Measurements from ENCODE around the gene PDSS1.

The PDSS1 gene

GRCh38 chr10:26698909-26699308 lies 1.4 kb downstream of the PDSS1 start:
- no peak for DNase-seq (ENCODE audit: low read depth in 2 of 2, low spot score in 1 of 2)

- DNase-seq (ENCODE audit: low read depth in 2 of 2, low spot score in 1 of 2): no peak
These were observed 2.1 kb downstream of the PDSS1 start for GRCh38 chr10:26699631-26700030.

DNA sequence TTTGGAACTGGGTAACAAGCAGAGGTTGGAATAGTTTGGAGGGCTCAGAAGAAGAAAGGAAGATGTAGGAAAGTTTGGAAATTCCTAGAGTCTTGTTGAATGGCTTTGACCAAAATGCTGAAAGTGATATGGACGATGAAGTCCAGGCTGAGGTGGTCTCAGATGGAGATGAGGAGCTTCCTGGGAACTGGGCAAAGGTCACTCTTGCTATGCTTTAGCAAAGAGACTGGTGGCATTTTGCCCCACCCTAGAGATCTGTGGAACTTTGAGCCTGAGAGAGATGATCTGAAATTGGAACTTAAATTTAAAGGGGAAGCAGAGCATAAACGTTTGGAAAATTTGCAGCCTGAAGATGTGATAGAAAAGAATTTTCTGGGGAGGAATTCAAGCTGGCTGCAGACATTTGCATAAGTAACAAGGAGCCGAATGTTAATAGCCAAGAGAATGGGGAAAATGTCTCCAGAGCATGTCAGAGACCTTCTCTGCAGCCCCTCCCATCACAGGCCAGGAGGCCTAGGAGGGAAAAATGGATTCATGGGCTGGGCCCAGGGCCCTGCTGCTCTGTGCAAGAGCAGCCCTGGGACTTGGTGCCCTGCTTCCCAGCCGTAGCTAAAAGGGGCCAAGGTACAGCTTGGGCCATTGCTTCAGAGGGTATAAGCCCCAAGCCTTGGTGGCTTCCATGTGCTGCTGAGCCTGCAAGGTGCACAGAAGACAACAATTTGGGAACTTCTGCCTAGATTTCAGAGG lies 3.6 kb downstream of the PDSS1 start:
- DNase-seq (ENCODE audit: low read depth in 2 of 2, low spot score in 1 of 2): no peak

DNA sequence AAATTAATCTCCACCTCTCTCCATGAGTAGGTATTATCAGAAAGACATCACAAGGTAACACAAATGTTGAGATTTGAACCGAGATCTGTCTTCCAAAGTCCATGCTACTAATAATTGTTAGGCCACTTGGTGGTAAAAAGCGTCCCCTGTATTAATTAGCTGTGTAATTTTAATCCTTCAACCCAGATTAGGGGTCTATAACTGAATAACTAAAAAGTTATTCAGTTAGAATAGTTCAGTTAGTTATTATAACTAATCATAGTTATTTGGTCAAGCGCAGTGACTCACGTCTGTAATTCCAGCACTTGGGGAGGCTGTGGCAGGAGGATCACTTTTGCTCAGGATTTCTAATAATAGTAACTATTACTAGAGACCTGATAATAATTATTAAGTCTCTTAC lies 5.6 kb downstream of the PDSS1 start:
- DNase-seq (ENCODE audit: low read depth in 2 of 2, low spot score in 1 of 2): no peak

DNA sequence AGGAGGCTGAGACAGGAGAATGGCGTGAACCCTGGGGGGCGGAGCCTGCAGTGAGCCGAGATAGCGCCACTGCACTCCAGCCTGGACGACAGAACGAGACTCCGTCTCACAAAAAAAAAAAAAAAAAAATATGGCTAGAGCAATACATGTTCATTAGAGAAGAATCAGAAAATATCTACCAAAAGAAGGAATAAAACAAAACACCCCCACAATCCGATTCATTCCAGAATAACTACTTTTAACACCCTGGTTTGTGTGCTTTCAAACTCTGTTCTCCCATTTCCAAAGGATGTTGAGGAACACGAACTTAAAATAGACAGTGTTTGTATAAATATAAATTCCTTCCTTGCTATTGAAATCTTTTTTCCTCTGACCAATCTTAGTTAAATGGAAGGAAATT lies 6.5 kb downstream of the PDSS1 start:
- DNase-seq (ENCODE audit: low read depth in 2 of 2, low spot score in 1 of 2): no peak

- DNase-seq (ENCODE audit: low read depth in 2 of 2, low spot score in 1 of 2): no peak
These were observed 8.7 kb downstream of the PDSS1 start for GRCh38 chr10:26706206-26706605.

DNA sequence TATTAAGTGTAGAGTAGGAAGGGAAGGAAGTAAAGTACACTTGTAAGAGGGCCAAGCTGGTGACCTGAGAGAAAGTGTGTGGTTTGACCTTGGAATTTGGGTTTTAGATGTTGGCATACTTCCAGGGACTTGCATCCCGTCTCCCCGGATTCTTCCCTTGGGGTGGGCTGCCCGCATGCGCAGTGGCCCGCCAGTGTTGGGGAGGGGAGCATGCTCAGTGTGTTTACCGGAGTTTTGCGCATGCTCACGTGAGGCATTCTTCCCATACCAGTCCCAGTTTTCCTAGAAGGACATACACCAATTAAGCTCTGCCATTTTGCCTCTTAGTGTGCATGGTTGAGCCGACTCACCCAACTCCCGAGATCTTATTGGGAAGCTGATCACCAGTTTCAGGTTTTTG lies 9.4 kb downstream of the PDSS1 start:
- DNase-seq (ENCODE audit: low read depth in 2 of 2, low spot score in 1 of 2): no peak

- DNase-seq (ENCODE audit: low read depth in 2 of 2, low spot score in 1 of 2): no peak
These were observed 13.8 kb downstream of the PDSS1 start for GRCh38 chr10:26711324-26711723.

- no peak for DNase-seq (ENCODE audit: low read depth in 2 of 2, low spot score in 1 of 2)
These were observed 17.1 kb downstream of the PDSS1 start for GRCh38 chr10:26714415-26715136.

DNA sequence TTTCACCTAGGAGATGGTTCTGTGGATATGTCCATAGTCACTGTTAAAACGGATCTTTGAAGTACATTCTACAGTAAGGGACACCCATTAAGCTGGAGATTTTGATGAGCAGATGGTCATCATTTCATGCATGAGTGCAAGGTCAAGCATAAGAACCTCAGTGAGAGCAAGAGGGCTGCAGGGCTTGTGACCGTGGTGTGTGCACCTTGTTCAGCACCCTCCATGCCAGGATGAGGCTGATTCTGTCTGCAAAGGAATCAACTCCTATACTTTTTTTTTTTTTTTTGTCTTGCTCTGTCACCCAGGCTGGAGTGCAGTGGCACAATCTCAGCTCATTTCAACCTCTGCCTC lies 17.6 kb downstream of the PDSS1 start:
- no peak for DNase-seq (ENCODE audit: low read depth in 2 of 2, low spot score in 1 of 2)

DNA sequence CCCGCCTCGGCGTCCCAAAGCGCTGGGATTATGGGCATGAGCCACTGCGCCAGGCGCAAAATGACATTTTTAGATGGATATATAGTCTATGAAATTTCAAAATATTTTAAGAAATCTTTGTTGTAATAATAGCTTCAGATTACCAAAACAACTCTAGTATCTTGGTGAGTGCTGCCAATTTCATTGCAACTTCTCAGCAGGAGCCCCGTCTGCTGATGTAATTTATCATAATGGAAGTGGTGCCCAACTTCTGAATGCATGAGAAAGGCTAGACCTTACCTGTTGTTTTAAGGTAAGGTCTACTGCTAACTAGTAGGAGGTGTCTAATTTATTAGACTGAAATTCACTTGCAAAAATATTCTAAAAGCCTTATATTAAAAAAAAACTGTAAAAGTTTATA lies 20.0 kb downstream of the PDSS1 start:
- DNase-seq (ENCODE audit: low read depth in 2 of 2, low spot score in 1 of 2): no peak

DNA sequence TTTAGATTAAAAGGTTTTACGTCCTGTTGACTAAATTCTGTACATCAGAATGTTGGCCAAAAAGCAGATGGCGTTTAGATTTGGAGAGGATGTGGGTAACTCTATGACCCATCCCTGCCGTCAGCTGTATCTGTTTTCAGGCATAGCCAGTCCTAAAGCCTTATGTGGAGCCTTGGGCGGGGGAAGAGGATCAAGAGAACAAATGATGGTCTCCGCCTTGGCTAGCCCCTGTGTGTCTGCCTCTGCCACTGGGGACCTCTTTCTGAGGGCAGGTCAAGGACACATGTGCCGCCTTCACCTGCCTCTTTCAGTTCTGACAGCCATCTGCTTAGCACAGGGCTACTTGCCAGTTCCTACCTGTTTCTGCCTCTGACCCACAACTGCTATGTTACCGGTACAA lies 24.1 kb downstream of the PDSS1 start:
- DNase-seq (ENCODE audit: low read depth in 2 of 2, low spot score in 1 of 2): no peak

GRCh38 chr10:26723016-26723415 lies 25.5 kb downstream of the PDSS1 start:
- no peak for DNase-seq (ENCODE audit: low read depth in 2 of 2, low spot score in 1 of 2)

DNA sequence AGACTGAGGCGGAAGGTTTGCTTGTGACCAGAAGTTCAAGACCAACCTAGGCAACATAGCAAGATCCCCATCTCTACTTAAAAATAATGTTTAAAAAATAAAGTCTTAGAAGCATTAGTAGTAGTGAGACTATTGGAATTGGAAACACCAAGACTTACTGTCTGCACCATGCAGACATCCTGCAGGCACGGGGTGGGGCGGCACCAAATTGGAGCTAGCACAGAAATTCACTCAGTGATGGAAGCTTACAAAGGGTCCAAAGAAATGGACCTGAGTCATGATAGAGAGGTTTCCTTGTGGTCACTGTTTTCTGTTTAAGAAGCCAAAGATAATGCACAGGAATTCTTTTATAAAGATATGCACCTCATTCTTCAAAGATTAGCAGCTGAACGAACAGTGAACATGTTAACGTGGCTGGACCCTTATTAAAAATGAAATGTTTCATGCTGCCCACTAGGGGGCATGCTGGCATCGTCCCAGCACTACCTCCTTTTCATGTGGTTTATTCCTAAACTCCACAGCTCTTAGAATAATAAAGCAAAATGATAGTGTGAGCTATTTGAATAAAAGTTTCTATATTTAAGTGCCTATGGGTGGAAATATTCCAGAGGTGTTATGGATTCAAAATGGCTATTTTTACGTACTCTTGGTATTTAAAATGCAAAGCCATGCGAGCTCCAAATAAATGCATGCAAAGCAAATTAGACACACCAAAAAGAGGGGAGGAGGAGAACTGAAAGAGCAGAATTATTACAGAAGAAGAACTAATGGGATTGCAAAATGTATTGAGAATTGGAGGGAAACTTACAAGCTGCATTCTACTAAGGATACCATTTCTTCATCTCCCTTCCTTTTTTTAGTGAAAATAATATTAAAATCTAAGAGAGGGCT lies 28.6 kb downstream of the PDSS1 start:
- DNase-seq (ENCODE audit: low read depth in 2 of 2, low spot score in 1 of 2): peak in 1 of 2 donors; percentile 13

DNA sequence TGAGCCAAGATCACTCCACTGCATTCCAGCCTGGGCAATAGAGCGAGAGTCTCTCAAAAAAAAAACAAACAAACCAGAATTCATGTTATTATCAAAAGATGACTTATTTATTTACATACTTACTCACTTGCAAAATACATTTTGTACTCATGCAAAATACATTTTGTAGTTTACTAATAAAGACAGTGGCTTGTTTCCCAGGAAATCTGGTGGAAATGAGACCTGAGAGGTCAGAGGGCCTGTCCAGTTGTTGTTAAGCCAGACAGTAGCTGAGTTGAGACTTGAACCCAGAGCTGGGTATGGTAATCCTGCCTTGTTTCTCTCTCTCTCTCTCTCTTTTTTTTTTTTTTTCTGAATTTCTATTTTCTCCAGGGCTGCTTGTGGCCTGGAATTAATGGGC lies 29.5 kb downstream of the PDSS1 start:
- DNase-seq (ENCODE audit: low read depth in 2 of 2, low spot score in 1 of 2): no peak

DNA sequence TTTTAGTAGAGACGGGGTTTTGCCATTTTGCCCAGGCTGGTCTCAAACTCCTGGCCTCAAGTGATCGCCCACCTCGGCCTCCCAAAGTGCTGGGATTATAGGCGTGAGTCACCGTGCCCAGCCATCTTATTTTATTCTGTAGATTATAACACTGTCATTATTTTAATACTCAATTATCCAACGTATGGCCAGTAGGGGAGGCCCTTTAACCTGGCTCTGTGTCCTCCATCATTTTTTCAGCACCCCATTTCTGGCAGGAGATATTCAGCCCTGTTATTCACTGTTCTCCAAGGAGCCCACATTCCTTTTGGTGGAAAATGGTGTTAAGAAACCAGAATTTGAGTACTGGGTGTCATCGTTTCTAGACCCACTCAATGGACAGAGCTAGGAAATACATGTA lies 31.5 kb downstream of the PDSS1 start:
- DNase-seq (ENCODE audit: low read depth in 2 of 2, low spot score in 1 of 2): no peak

DNA sequence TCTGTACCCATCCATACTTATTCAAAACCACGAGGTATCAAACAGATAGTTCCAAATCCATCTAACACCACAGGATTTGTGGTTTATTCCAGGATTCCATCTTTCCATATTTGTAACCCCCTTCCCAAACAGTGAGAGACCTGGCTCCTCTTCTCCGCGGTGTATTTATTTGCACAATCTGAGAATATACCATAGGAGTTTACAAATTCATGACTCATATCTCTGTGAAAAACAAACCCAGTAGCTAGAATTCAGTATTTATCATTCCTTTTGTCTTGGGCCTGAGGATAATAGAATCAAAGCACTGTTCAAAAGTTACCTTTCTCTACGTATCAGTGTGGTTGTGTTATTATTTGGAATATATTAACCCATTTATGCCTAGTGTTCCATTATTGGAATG lies 31.9 kb downstream of the PDSS1 start:
- DNase-seq (ENCODE audit: low read depth in 2 of 2, low spot score in 1 of 2): no peak

DNA sequence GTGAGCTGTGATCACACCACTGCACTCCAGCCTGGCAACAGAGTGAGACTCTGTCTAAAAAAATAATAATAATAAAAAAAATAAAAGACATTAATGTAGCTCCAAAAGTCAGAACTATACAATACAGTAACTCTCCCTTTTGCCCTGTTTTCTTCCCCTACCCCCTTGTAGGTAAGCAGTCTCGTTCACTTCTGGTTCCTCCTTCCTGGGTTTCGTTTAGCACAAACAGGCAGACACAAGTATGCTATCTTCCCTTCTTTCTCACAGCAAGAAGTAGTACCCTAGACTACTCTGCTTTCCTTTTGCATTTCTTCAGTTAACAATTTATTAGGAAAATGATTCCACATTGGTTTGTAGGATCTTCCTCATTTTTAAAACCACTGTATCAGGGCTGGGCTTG lies 33.1 kb downstream of the PDSS1 start:
- DNase-seq (ENCODE audit: low read depth in 2 of 2, low spot score in 1 of 2): no peak

DNA sequence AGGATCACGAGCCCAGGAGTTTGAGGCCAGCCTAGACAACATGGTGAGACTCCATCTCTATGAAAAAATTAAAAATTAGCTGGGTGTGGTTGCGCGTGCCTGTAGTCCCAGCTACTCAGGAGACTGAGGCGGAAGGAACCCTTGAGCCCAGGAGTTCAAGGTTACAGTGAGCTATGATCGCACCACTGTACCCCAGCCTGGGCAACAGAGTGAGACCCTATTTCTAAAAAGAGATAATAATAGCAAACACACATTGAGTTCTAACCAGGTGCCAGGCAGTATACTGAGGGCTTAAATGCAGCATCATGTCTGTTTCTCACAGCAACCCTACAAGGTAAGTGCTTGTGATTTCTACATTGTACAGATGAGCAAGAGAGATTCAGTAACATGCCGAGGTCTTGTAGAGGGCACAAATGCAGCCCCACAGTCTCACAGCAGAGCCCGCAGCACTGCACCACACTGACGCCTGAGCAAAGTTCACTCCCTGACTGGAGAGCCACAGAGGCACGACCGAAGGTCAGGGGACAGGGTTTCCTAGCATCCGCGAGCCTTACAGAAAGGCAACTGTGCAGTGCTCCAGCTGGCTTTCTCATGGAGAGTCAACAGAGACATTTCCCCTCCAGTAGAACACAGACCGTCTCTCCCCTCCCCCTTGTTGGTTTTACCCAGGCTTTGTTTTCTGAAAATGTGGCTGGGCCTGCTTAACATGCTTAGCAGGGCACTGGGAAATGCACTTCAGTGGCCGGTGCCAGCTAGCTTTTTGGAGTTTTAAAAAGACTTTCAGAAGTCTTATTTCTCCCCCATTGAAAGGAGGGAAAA lies 36.5 kb downstream of the PDSS1 start:
- DNase-seq (ENCODE audit: low read depth in 2 of 2, low spot score in 1 of 2): no peak

DNA sequence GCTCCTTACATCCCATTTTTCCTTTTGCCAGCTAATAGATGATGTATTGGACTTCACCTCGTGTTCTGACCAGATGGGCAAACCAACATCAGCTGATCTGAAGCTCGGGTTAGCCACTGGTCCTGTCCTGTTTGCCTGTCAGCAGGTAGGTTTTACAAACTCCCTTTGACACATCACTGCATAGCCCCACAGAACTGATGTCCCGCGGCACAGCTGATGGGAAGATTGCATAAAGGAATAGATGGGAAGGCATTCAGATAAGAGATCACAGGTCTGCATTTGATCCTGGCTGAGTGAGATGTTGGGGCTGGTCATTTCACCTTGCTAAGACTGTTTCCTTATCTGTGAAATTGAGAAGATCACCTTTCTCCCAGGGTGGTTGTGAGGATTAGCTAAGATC lies 37.9 kb downstream of the PDSS1 start:
- no peak for DNase-seq (ENCODE audit: low read depth in 2 of 2, low spot score in 1 of 2)

- DNase-seq (ENCODE audit: low read depth in 2 of 2, low spot score in 1 of 2): no peak
These were observed 40.2 kb downstream of the PDSS1 start for GRCh38 chr10:26737730-26738129.
